HEK293 (cell line): ENCODE data around the gene PRDM15.
A peak's percentile ranks its signal among the peaks of the same experiment; 100 is the strongest.

Experiments
- CTCF ChIA-PET: fragments of 350-600 bp; formaldehyde crosslinking; extraction: SDS; loops from one replicate; lab custom pipeline; 2021; ENCODE audit warnings: antibody characterized with exemption; lab: Yijun Ruan, JAX
- POLR2A ChIA-PET: fragments of 300-600 bp; formaldehyde crosslinking; extraction: SDS; loops from one replicate; lab custom pipeline; 2020; ENCODE audit warnings: antibody characterized with exemption, inconsistent platforms; lab: Yijun Ruan, JAX
- H3K27ac ChIP-seq: fragments of 200-500 bp; sonication (Bioruptor generic); 2 replicates; pipeline ENCODE4 v1.5.1; 2014; ENCODE audit warnings: low read depth, low read length, control low read depth, inconsistent platforms; ENCODE audit errors: extremely low read depth
- H3K36me3 ChIP-seq, 2 experiments: fragments of 200-500 bp in 1 of 2; sonication (Bioruptor generic) in 1 of 2; 1 replicate in 1 of 2; 2 replicates in 1 of 2; pipeline ENCODE4 v1.5.1; 2014 to 2017; ENCODE audit warnings: inconsistent platforms in 2 of 2, low read length in 2 of 2; ENCODE audit not compliant: control insufficient read depth in 2 of 2, insufficient read depth in 1 of 2
- H3K4me1 ChIP-seq: fragments of 200-500 bp; sonication (Bioruptor generic); 2 replicates; pipeline ENCODE4 v1.5.1; 2014; ENCODE audit warnings: mild to moderate bottlenecking, low read length, inconsistent platforms; ENCODE audit not compliant: control insufficient read depth, insufficient read depth
- H3K4me3 ChIP-seq: 2 replicates; pipeline ENCODE4 v1.5.1; 2011; ENCODE audit warnings: low read depth, mild to moderate bottlenecking, control low read depth, low read length, moderate library complexity
- H3K9me3 ChIP-seq: fragments of 200-500 bp; sonication (Bioruptor generic); 2 replicates; pipeline ENCODE4 v1.5.1; 2014; ENCODE audit warnings: low read depth, low read length, inconsistent platforms; ENCODE audit not compliant: control insufficient read depth, insufficient read depth
- HOXA7 ChIP-seq: sonication (generic); formaldehyde crosslinking; IDR thresholded peaks from 2 replicates; pipeline ENCODE4 v1.8.1; 2022; ENCODE audit warnings: missing genetic modification reagents, borderline replicate concordance
- OSR2 ChIP-seq: fragments of 450-650 bp; formaldehyde crosslinking; IDR thresholded peaks from 2 replicates; pipeline ENCODE4 v1.5.1; 2016; ENCODE audit warnings: missing biosample characterization, missing genetic modification characterization
- SP2 ChIP-seq: fragments of 450-650 bp; formaldehyde crosslinking; IDR thresholded peaks from 2 replicates; pipeline ENCODE4 v1.5.1; 2016; ENCODE audit warnings: missing biosample characterization, missing genetic modification characterization
- SP3 ChIP-seq: fragments of 450-650 bp; formaldehyde crosslinking; IDR thresholded peaks from 2 replicates; pipeline ENCODE4 v1.5.1; 2016; ENCODE audit warnings: missing biosample characterization, missing genetic modification characterization
- ZBTB1 ChIP-seq: fragments of 450-650 bp; formaldehyde crosslinking; IDR thresholded peaks from 2 replicates; pipeline ENCODE4 v1.5.1; 2016; ENCODE audit warnings: missing biosample characterization, missing genetic modification characterization
- ZIC2 ChIP-seq: fragments of 450-650 bp; formaldehyde crosslinking; IDR thresholded peaks from 2 replicates; pipeline ENCODE4 v1.5.1; 2016; ENCODE audit warnings: missing biosample characterization, missing genetic modification characterization
- ZNF133 ChIP-seq: fragments of 450-650 bp; formaldehyde crosslinking; IDR thresholded peaks from 2 replicates; pipeline ENCODE4 v1.5.1; 2016; ENCODE audit warnings: missing biosample characterization, missing genetic modification characterization
- ZNF140 ChIP-seq: fragments of 450-650 bp; formaldehyde crosslinking; IDR thresholded peaks from 2 replicates; pipeline ENCODE4 v1.5.1; 2016; ENCODE audit warnings: missing biosample characterization, missing genetic modification characterization
- ZNF155 ChIP-seq: fragments of 450-650 bp; formaldehyde crosslinking; IDR thresholded peaks from 2 replicates; pipeline ENCODE4 v1.5.1; 2016; ENCODE audit warnings: missing biosample characterization, missing genetic modification characterization
- ZNF169 ChIP-seq: fragments of 450-650 bp; formaldehyde crosslinking; IDR thresholded peaks from 2 replicates; pipeline ENCODE4 v1.5.1; 2016; ENCODE audit warnings: missing biosample characterization, missing genetic modification characterization
- ZNF23 ChIP-seq: fragments of 450-650 bp; formaldehyde crosslinking; IDR thresholded peaks from 2 replicates; pipeline ENCODE4 v1.5.1; 2016; ENCODE audit warnings: missing biosample characterization, missing genetic modification characterization, borderline replicate concordance
- ZNF292 ChIP-seq: fragments of 450-650 bp; formaldehyde crosslinking; IDR thresholded peaks from 2 replicates; pipeline ENCODE4 v1.5.1; 2016; ENCODE audit warnings: low read depth, missing biosample characterization, missing genetic modification characterization, borderline replicate concordance
- ZNF335 ChIP-seq: fragments of 450-650 bp; formaldehyde crosslinking; conservative IDR thresholded peaks from 2 replicates; pipeline ENCODE4 v1.5.1; 2016; ENCODE audit warnings: missing biosample characterization, missing genetic modification characterization
- ZNF394 ChIP-seq: fragments of 450-650 bp; formaldehyde crosslinking; IDR thresholded peaks from 2 replicates; pipeline ENCODE4 v1.5.1; 2016; ENCODE audit warnings: missing biosample characterization, missing genetic modification characterization, mild to moderate bottlenecking, moderate library complexity, borderline replicate concordance
- ZNF48 ChIP-seq: fragments of 450-650 bp; formaldehyde crosslinking; IDR thresholded peaks from 2 replicates; pipeline ENCODE4 v1.5.1; 2016; ENCODE audit warnings: missing biosample characterization, missing genetic modification characterization
- ZNF521 ChIP-seq: fragments of 450-650 bp; formaldehyde crosslinking; IDR thresholded peaks from 2 replicates; pipeline ENCODE4 v1.5.1; 2017; ENCODE audit warnings: missing biosample characterization, mild to moderate bottlenecking, missing genetic modification characterization
- ZNF549 ChIP-seq: fragments of 450-650 bp; IDR thresholded peaks from 2 replicates; pipeline ENCODE4 v1.5.1; 2018; ENCODE audit warnings: missing biosample characterization, missing genetic modification characterization, mild to moderate bottlenecking, inconsistent platforms, moderate library complexity
- ZNF600 ChIP-seq: fragments of 450-650 bp; formaldehyde crosslinking; IDR thresholded peaks from 2 replicates; pipeline ENCODE4 v1.5.1; 2016; ENCODE audit warnings: missing biosample characterization, missing genetic modification characterization
- ZNF701 ChIP-seq: fragments of 450-650 bp; formaldehyde crosslinking; IDR thresholded peaks from 2 replicates; pipeline ENCODE4 v1.5.1; 2016; ENCODE audit warnings: missing biosample characterization, missing genetic modification characterization
- ZNF747 ChIP-seq: fragments of 450-650 bp; formaldehyde crosslinking; IDR thresholded peaks from 2 replicates; pipeline ENCODE4 v1.5.1; 2016; ENCODE audit warnings: missing biosample characterization, missing genetic modification characterization
- ZNF76 ChIP-seq: fragments of 450-650 bp; formaldehyde crosslinking; IDR thresholded peaks from 2 replicates; pipeline ENCODE4; 2016; ENCODE audit warnings: low read depth, missing biosample characterization, missing genetic modification characterization, borderline replicate concordance
- ZNF768 ChIP-seq: fragments of 450-650 bp; formaldehyde crosslinking; IDR thresholded peaks from 2 replicates; pipeline ENCODE4 v1.5.1; 2018; ENCODE audit warnings: missing biosample characterization, mild to moderate bottlenecking, missing genetic modification characterization
- ZSCAN23 ChIP-seq: fragments of 450-650 bp; formaldehyde crosslinking; IDR thresholded peaks from 2 replicates; pipeline ENCODE4 v1.5.1; 2016; ENCODE audit warnings: missing biosample characterization, missing genetic modification characterization
- TF ChIP-seq, protein P1 (sequence below): fragments of 450-650 bp; formaldehyde crosslinking; IDR thresholded peaks from 2 replicates; pipeline ENCODE4 v1.5.1; 2017; ENCODE audit warnings: missing biosample characterization, missing genetic modification characterization
- TF ChIP-seq, protein P2 (sequence below): fragments of 450-650 bp; formaldehyde crosslinking; IDR thresholded peaks from 2 replicates; pipeline ENCODE4 v1.5.1; 2016; ENCODE audit warnings: missing biosample characterization, missing genetic modification characterization
- TF ChIP-seq, protein P3 (sequence below): sonication (generic); formaldehyde crosslinking; IDR thresholded peaks from 2 replicates; pipeline ENCODE4 v1.8.1; 2022; ENCODE audit warnings: mild to moderate bottlenecking, moderate library complexity, missing genetic modification reagents
- TF ChIP-seq, protein P4 (sequence below): fragments of 450-650 bp; formaldehyde crosslinking; IDR thresholded peaks from 2 replicates; pipeline ENCODE4 v1.5.1; 2016; ENCODE audit warnings: missing biosample characterization, missing genetic modification characterization

PRDM15 gene

DNA sequence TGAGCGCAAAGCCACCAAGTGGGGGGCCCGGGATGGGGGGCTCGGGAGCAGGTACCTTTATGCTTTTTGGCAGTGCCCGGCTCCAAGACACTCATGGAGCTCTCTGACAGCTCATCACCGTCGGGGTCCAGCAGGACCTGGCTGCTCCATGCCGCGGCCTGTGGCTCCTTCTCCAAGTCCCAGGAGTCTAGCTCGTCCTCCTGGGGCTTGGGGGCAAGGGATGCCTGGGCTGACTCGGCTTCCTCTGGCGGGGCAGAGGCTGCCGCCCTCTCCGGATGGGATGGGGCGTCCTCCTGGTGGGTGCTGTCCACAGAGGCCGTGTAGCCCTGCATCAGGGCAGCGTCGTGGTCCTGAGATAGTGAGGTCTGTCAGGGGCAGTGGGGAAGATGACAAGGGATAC is 19.9 kb upstream of the PRDM15 start:
- no peak overlapping the region for H3K27ac ChIP-seq
- ChIA-PET CTCF (no interaction called here), POLR2A (no interaction called here)
- no peak overlapping the region for H3K4me3 ChIP-seq
- TF ChIP-seq ZNF76 (tag by site-specific recombination) (no peak), ZNF335 (no peak), ZNF768 (tag by site-specific recombination) (no peak), HOXA7 (CRISPR knock-in tag) (no peak), ZNF394 (tag by site-specific recombination) (no peak), ZNF155 (tag by site-specific recombination) (no peak), ZNF48 (no peak), ZNF701 (tag by site-specific recombination) (no peak), ZNF140 (tag by site-specific recombination) (no peak), ZNF747 (tag by site-specific recombination) (no peak), ZNF292 (tag by site-specific recombination) (no peak)
- no peaks in the 10 kb centered on the region for H3K9me3 ChIP-seq
- H3K4me1 ChIP-seq, result peaks cover 4% of the 10 kb centered on the region
- peaks cover 0 to 5% of the 10 kb centered on the region in 2 experiments; a peak in 1 of 3 replicates for H3K36me3 ChIP-seq

DNA sequence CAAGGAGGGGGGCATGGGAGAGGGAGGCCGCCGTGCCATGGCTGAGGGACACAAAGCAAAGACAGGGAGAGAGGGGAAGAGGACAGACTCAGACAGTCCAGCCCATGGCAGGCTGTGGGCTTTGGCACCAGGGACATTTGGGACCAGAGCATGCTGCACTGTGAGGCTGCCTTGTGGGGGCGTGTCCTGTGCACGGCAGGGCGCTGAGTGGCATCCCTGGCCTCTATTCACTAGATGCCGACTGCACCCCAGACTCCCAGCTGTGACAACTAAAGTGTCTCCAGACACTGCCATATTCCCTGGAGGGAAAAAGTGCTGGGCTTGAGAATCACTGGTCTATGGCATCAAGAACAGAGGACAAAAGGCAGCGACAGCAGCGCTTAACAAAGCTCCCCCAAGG is 18.6 kb upstream of the PRDM15 start:
- Histone ChIP-seq H3K4me3 (no peak overlapping the region), H3K27ac (no peak overlapping the region), H3K36me3 (peaks cover 0 to 5% of the 10 kb centered on the region in 2 experiments; a peak in 1 of 3 replicates), H3K9me3 (no peaks in the 10 kb centered on the region), H3K4me1 (peaks cover 4% of the 10 kb centered on the region)
- CTCF ChIA-PET, result interaction anchor here (1.0 kb wide), 1 partner anchor 11 kb away, joined by 3 read pairs; no protein-coding TSS in a partner anchor
- TF ChIP-seq ZSCAN23, result no peak
- TF ChIP-seq ZIC2 (tag by site-specific recombination), result peak; percentile 64
- POLR2A ChIA-PET, result no interaction called here

DNA sequence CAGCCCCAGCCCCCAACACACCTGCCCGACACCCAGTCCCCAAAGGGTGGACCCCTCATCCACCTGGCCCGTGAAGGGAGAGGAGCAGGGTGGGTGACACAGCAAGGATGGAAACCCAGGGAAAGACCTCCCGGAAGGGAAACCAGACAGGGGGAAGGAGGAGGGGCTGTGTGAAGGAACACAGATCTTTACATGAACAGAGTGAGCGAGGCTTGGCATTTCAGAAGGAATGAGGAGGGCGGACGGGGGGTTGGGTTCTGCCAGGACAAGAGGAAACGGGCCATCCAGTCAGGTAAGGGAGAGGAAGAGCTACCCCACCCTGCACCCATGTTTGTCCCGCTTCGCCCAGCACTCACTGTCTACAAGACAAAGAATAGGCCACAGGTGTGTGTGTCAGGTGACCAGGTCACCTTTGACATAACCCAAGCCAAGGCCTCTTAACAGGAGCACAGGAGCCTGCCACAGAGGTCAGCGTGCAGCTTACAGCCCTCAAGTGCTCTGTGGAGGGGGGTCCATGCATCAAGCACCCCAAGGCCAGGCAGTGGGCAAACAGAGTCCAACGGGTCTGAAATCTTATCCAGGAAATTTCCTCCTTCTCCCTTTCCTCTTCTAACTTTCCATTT is 18.0 kb upstream of the PRDM15 start:
- Histone ChIP-seq H3K4me3 (no peak overlapping the region), H3K4me1 (peaks cover 4% of the 10 kb centered on the region), H3K27ac (no peak overlapping the region), H3K9me3 (no peaks in the 10 kb centered on the region), H3K36me3 (peaks cover 0 to 5% of the 10 kb centered on the region in 2 experiments; a peak in 1 of 3 replicates)
- CTCF ChIA-PET, result interaction anchor here (1.0 kb wide), 1 partner anchor 12 kb away, joined by 3 read pairs; no protein-coding TSS in a partner anchor
- POLR2A ChIA-PET, result no interaction called here
- no peak for TF ChIP-seq ZNF521 (tag by site-specific recombination)
- TF ChIP-seq ZNF600 (tag by site-specific recombination), result no peak
- TF ChIP-seq ZNF169 (tag by site-specific recombination), result no peak
- no peak for TF ChIP-seq ZNF133 (tag by site-specific recombination)
- no peak for TF ChIP-seq ZBTB1 (tag by site-specific recombination)
- TF ChIP-seq, protein P1, sequence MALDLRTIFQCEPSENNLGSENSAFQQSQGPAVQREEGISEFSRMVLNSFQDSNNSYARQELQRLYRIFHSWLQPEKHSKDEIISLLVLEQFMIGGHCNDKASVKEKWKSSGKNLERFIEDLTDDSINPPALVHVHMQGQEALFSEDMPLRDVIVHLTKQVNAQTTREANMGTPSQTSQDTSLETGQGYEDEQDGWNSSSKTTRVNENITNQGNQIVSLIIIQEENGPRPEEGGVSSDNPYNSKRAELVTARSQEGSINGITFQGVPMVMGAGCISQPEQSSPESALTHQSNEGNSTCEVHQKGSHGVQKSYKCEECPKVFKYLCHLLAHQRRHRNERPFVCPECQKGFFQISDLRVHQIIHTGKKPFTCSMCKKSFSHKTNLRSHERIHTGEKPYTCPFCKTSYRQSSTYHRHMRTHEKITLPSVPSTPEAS (tag by site-specific recombination), result no peak
- no peak for TF ChIP-seq SP3 (tag by site-specific recombination)
- TF ChIP-seq ZNF549, result no peak
- no peak for TF ChIP-seq SP2
- no peak for TF ChIP-seq OSR2
- TF ChIP-seq, protein P2, sequence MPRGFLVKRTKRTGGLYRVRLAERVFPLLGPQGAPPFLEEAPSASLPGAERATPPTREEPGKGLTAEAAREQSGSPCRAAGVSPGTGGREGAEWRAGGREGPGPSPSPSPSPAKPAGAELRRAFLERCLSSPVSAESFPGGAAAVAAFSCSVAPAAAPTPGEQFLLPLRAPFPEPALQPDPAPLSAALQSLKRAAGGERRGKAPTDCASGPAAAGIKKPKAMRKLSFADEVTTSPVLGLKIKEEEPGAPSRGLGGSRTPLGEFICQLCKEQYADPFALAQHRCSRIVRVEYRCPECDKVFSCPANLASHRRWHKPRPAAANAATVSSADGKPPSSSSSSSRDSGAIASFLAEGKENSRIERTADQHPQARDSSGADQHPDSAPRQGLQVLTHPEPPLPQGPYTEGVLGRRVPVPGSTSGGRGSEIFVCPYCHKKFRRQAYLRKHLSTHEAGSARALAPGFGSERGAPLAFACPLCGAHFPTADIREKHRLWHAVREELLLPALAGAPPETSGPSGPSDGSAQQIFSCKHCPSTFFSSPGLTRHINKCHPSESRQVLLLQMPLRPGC (tag by site-specific recombination), result no peak
- TF ChIP-seq, protein P3, sequence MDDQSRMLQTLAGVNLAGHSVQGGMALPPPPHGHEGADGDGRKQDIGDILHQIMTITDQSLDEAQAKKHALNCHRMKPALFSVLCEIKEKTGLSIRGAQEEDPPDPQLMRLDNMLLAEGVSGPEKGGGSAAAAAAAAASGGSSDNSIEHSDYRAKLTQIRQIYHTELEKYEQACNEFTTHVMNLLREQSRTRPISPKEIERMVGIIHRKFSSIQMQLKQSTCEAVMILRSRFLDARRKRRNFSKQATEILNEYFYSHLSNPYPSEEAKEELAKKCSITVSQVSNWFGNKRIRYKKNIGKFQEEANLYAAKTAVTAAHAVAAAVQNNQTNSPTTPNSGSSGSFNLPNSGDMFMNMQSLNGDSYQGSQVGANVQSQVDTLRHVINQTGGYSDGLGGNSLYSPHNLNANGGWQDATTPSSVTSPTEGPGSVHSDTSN (CRISPR knock-in tag), result no peak
- TF ChIP-seq, protein P4, sequence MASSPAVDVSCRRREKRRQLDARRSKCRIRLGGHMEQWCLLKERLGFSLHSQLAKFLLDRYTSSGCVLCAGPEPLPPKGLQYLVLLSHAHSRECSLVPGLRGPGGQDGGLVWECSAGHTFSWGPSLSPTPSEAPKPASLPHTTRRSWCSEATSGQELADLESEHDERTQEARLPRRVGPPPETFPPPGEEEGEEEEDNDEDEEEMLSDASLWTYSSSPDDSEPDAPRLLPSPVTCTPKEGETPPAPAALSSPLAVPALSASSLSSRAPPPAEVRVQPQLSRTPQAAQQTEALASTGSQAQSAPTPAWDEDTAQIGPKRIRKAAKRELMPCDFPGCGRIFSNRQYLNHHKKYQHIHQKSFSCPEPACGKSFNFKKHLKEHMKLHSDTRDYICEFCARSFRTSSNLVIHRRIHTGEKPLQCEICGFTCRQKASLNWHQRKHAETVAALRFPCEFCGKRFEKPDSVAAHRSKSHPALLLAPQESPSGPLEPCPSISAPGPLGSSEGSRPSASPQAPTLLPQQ (tag by site-specific recombination), result no peak
- no peak for TF ChIP-seq ZNF23 (tag by site-specific recombination)
